Coronary artery (tissue), 2 donors: ENCODE measurements around the gene GPX1.
"Not testable (repeated sequence)": the region's sequence is repeated elsewhere in the genome, so short reads cannot be mapped to it uniquely, and the experiment has no call there.

Experiments used
- DNase-seq: peaks from one replicate; pipeline ENCODE4 v3.0.0-alpha.2; 2017; ENCODE audit warnings: low spot score
- H3K27ac ChIP-seq, 2 donors: fragments of 200-600 bp; sonication (generic); one replicate each; pipeline ENCODE4 v1.5.1; 2016 to 2019
- H3K4me3 ChIP-seq: fragments of 200-600 bp; sonication (generic); 2 replicates; pipeline ENCODE4 v1.5.1; 2016; ENCODE audit warnings: mild to moderate bottlenecking, moderate library complexity
- TF ChIP-seq, protein P1 (sequence below): fragments of 200-600 bp; sonication (generic); IDR thresholded peaks from one replicate; pipeline ENCODE4 v1.5.1; 2019; ENCODE audit warnings: antibody characterized with exemption

The GPX1 gene

GRCh38 chr3:49378249-49378895 lies 20.2 kb upstream of the GPX1 start:
- TF ChIP-seq, protein P1, sequence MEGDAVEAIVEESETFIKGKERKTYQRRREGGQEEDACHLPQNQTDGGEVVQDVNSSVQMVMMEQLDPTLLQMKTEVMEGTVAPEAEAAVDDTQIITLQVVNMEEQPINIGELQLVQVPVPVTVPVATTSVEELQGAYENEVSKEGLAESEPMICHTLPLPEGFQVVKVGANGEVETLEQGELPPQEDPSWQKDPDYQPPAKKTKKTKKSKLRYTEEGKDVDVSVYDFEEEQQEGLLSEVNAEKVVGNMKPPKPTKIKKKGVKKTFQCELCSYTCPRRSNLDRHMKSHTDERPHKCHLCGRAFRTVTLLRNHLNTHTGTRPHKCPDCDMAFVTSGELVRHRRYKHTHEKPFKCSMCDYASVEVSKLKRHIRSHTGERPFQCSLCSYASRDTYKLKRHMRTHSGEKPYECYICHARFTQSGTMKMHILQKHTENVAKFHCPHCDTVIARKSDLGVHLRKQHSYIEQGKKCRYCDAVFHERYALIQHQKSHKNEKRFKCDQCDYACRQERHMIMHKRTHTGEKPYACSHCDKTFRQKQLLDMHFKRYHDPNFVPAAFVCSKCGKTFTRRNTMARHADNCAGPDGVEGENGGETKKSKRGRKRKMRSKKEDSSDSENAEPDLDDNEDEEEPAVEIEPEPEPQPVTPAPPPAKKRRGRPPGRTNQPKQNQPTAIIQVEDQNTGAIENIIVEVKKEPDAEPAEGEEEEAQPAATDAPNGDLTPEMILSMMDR, result no peak
- H3K27ac ChIP-seq, result peak overlapping the region in 1 of 2 donors; percentile 66
- peak; percentile 77 for DNase-seq
- peak overlapping the region; percentile 37 for H3K4me3 ChIP-seq

DNA sequence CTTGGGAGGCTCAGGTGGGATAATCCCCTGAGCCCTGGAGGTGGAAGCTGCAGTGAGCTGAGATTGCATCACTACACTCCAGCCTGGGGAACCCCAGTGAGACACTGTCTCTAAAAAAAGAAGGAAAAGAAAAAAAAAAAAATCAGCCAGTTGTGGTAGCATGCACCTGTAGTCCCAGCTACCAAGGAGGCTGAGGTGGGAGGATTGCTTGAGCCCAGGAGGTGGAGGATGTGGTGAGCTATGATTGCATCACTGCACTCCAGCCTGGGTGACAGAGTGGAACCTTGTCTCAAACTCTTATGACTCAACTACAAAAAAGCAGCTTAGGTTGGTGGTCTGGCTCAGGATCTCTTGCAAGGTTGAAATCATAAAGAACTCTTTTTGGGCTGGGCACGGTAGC lies 19.3 kb upstream of the GPX1 start:
- DNase-seq, result no peak
- TF ChIP-seq, protein P1, result no peak
- Histone ChIP-seq H3K4me3 (no peak overlapping the region), H3K27ac (peak overlapping the region in 1 of 2 donors; percentile 69)

GRCh38 chr3:49371946-49372345 lies 13.8 kb upstream of the GPX1 start:
- Histone ChIP-seq H3K27ac (no peak overlapping the region), H3K4me3 (no peak overlapping the region)
- TF ChIP-seq, protein P1, result no peak
- DNase-seq, result no peak

- H3K27ac ChIP-seq, result no peak overlapping the region
- no peak overlapping the region for H3K4me3 ChIP-seq
- TF ChIP-seq, protein P1, result no peak
- no peak for DNase-seq
Measured at GRCh38 chr3:49370585-49371290, 12.6 kb upstream of the GPX1 start.

- no peak overlapping the region for H3K4me3 ChIP-seq
- no peak for DNase-seq
- no peak overlapping the region for H3K27ac ChIP-seq
- TF ChIP-seq, protein P1, result no peak
Measured at GRCh38 chr3:49362561-49362960, 4.4 kb upstream of the GPX1 start.

GRCh38 chr3:49359623-49360022 lies 1.5 kb upstream of the GPX1 start:
- Histone ChIP-seq H3K27ac (peak overlapping the region in 1 of 2 donors; percentile 95), H3K4me3 (no peak overlapping the region)
- no peak for DNase-seq
- TF ChIP-seq, protein P1, result no peak

- TF ChIP-seq, protein P1, result no peak
- peak overlapping the region; percentile 87 to 95 for H3K27ac ChIP-seq
- no peak for DNase-seq
- peak overlapping the region; percentile 85 for H3K4me3 ChIP-seq
Measured at GRCh38 chr3:49358884-49359225, 702 bp upstream of the GPX1 start.

DNA sequence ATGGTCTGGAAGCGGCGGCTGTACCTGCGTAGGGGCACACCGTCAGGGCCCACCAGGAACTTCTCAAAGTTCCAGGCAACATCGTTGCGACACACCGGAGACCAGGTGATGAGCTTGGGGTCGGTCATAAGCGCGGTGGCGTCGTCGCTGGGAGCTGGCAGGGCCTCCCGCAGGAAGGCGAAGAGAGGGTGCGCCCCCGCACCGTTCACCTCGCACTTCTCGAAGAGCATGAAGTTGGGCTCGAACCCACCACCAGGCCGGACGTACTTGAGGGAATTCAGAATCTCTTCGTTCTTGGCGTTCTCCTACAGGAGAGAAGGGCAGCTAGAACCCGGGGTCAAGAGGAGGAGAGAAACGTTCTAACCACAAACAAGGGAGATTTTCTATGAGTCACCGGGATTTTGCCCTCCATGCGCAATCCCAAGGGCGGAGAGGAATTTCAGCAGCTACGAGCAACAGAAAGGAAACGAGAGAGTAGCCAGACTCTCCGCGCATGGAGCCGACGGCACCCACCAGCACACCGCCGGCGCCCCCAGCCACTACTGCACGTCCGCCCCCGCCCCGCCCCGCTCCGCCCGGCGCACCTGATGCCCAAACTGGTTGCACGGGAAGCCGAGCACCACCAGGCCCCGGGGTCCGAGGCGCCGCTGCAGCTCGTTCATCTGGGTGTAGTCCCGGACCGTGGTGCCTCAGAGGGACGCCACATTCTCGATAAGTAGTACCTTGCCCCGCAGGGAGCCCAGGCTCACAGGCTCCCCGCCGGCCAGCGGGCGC lies 523 bp downstream of the GPX1 start:
- peak overlapping the region; percentile 85 for H3K4me3 ChIP-seq
- peak overlapping the region; percentile 87 to 95 for H3K27ac ChIP-seq
- peak; percentile 86 for DNase-seq

- peak overlapping the region; percentile 85 for H3K4me3 ChIP-seq
- not testable (repeated sequence) for DNase-seq
- H3K27ac ChIP-seq, result peak overlapping the region; percentile 87 to 95
Measured at GRCh38 chr3:49357095-49357442, 1.1 kb downstream of the GPX1 start.
